ENCODE results near the gene SPRR5.

DNA sequence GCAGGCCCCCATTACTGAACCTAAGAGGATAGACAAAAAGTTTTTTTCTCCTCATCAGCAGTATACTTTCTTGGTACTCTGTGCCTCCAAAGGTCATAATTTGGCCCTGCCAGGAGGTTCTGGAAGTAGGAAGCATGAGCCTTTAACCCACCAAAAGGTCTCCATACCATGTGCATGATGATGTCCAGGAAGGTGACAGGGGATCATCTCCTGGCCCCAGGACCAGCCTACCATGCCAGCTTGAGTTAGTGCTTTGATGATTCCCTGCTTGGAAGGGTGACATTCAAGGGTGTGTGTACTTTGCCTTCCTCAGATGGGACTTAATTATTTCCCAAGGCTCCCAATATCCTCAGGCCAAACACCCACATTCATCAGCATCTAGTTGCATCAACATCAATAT, 30.6 kb downstream of the SPRR5 start:
- TF ChIP-seq, protein P1, sequence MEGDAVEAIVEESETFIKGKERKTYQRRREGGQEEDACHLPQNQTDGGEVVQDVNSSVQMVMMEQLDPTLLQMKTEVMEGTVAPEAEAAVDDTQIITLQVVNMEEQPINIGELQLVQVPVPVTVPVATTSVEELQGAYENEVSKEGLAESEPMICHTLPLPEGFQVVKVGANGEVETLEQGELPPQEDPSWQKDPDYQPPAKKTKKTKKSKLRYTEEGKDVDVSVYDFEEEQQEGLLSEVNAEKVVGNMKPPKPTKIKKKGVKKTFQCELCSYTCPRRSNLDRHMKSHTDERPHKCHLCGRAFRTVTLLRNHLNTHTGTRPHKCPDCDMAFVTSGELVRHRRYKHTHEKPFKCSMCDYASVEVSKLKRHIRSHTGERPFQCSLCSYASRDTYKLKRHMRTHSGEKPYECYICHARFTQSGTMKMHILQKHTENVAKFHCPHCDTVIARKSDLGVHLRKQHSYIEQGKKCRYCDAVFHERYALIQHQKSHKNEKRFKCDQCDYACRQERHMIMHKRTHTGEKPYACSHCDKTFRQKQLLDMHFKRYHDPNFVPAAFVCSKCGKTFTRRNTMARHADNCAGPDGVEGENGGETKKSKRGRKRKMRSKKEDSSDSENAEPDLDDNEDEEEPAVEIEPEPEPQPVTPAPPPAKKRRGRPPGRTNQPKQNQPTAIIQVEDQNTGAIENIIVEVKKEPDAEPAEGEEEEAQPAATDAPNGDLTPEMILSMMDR (IDR thresholded peaks at IDR 0.05; ENCODE audit: extremely low read depth in 1 of 2, insufficient read depth in 1 of 2, low read depth in 1 of 2, low read length in 2 of 2), result no peak
- no peak for TF ChIP-seq EZH2 (IDR thresholded peaks at IDR 0.05; ENCODE audit: borderline replicate concordance, low read depth, low read length, severe bottlenecking)
- no peak for TF ChIP-seq POLR2AphosphoS5 (IDR thresholded peaks at IDR 0.05; ENCODE audit: insufficient read depth, low read depth, low read length)
- TF ChIP-seq POLR2A (IDR thresholded peaks at IDR 0.05; ENCODE audit: low read depth, low read length), result no peak

All from endothelial cell of umbilical vein (primary cell).